Activated T-cell treated with anti-CD3 and anti-CD28 coated beads, Interleukin-2, amount 50 U/mL, for 4 hours (primary cell): ENCODE results near the gene APOBEC3C. TPM values are rescaled to one million over a fixed set of nuclear protein-coding genes. Genes with fewer than 3 reads are reported as not detected.

ENCODE experiments used
- ATAC-seq, 2 donors: fragments of 200-7000 bp; cut with Tn5 transposase; one replicate each; pipeline ENCODE4 v1.10.0; 2021
- DNase-seq: peaks from one replicate; pipeline ENCODE4 v3.0.0-alpha.2; 2020
- H3K27me3 Mint-ChIP-seq: one replicate; pipeline ENCODE4 v1.8.0; 2021; ENCODE audit warnings: low read depth, mixed read lengths
- H3K36me3 Mint-ChIP-seq: one replicate; pipeline ENCODE4 v1.8.0; 2022; ENCODE audit warnings: mixed read lengths; ENCODE audit not compliant: insufficient read depth
- H3K4me1 Mint-ChIP-seq: one replicate; pipeline ENCODE4 v1.8.0; 2021; ENCODE audit warnings: low read depth, mixed read lengths
- H3K4me3 Mint-ChIP-seq: one replicate; pipeline ENCODE4 v1.8.0; 2021; ENCODE audit warnings: mild to moderate bottlenecking, moderate library complexity, mixed read lengths
- H3K9me3 Mint-ChIP-seq: one replicate; pipeline ENCODE4 v1.8.0; 2021; ENCODE audit warnings: mixed read lengths
- total RNA-seq, 3 donors: library from RNA; stranded (reverse); gene quantifications; one replicate each; pipeline ENCODE4 v1.2.1, GENCODE V29; 2021

Gene APOBEC3C
- total RNA-seq: 10 to 100 TPM; 33.6 to 53.7 (median 51.2) TPM

- no peaks in the 10 kb centered on the region for H3K27me3 Mint-ChIP-seq
- peaks cover 43% of the 10 kb centered on the region for H3K4me1 Mint-ChIP-seq
- H3K9me3 Mint-ChIP-seq: no peaks in the 10 kb centered on the region
- peak; percentile 70 for DNase-seq
- ATAC-seq: peak; percentile 96
- H3K4me3 Mint-ChIP-seq: peak within 1 kb of the TSS; percentile 96
- H3K36me3 Mint-ChIP-seq: peaks cover 2% of the 10 kb centered on the region
Observed at GRCh38 chr22:39013942-39014722, at the start of gene APOBEC3C. TSS of gene APOBEC3C (plus strand) at chr22:39014257. CDS start at chr22:39014363, 106 bp downstream.

DNA sequence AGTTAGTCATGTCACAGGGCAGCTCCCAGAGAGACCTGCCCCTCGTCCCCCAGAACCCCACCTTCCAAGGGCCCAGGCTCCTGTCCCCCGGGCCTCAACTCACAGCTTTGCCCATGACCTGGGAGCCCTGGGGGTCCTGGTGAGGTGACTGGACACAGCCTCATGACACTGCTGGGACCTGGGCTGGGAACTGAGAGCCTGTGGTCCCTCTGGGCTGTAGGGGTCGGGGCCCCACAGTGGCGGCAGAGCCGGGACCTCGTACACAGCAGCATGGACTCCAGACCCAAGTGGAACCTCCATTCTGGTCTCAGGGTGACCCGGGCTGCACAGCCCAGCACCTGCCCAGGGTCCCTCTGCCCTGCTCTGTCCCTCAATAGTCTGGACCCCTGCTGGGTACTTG is 49.8 kb upstream of the APOBEC3C start:
- DNase-seq (no peak), ATAC-seq (no peak)
- Mint-ChIP-seq H3K4me3 (no peak overlapping the region), H3K27me3 (no peaks in the 10 kb centered on the region), H3K36me3 (no peaks in the 10 kb centered on the region), H3K4me1 (no peaks in the 10 kb centered on the region), H3K9me3 (no peaks in the 10 kb centered on the region)

- ATAC-seq (no peak), DNase-seq (no peak)
- no peaks in the 10 kb centered on the region for H3K36me3 Mint-ChIP-seq
- H3K9me3 Mint-ChIP-seq: no peaks in the 10 kb centered on the region
- H3K4me1 Mint-ChIP-seq: no peaks in the 10 kb centered on the region
- H3K4me3 Mint-ChIP-seq: no peak overlapping the region
- no peaks in the 10 kb centered on the region for H3K27me3 Mint-ChIP-seq
Observed at GRCh38 chr22:38964989-38965388, 49.1 kb upstream of the APOBEC3C start.

GRCh38 chr22:38965614-38966379 is 48.3 kb upstream of the APOBEC3C start:
- no peaks in the 10 kb centered on the region for H3K9me3 Mint-ChIP-seq
- no peaks in the 10 kb centered on the region for H3K36me3 Mint-ChIP-seq
- H3K4me1 Mint-ChIP-seq: no peaks in the 10 kb centered on the region
- DNase-seq (no peak), ATAC-seq (no peak)
- no peak overlapping the region for H3K4me3 Mint-ChIP-seq
- H3K27me3 Mint-ChIP-seq: peaks cover 4% of the 10 kb centered on the region

GRCh38 chr22:38966380-38966702 is 47.7 kb upstream of the APOBEC3C start:
- no peak for DNase-seq
- Mint-ChIP-seq H3K27me3 (peaks cover 4% of the 10 kb centered on the region), H3K4me1 (no peaks in the 10 kb centered on the region), H3K9me3 (no peaks in the 10 kb centered on the region), H3K4me3 (no peak overlapping the region), H3K36me3 (no peaks in the 10 kb centered on the region)
- ATAC-seq: no peak

GRCh38 chr22:38966942-38967341 is 47.1 kb upstream of the APOBEC3C start:
- H3K4me1 Mint-ChIP-seq: no peaks in the 10 kb centered on the region
- H3K36me3 Mint-ChIP-seq: no peaks in the 10 kb centered on the region
- DNase-seq (no peak), ATAC-seq (no peak)
- H3K4me3 Mint-ChIP-seq: no peak overlapping the region
- no peaks in the 10 kb centered on the region for H3K9me3 Mint-ChIP-seq
- peaks cover 4% of the 10 kb centered on the region for H3K27me3 Mint-ChIP-seq

DNA sequence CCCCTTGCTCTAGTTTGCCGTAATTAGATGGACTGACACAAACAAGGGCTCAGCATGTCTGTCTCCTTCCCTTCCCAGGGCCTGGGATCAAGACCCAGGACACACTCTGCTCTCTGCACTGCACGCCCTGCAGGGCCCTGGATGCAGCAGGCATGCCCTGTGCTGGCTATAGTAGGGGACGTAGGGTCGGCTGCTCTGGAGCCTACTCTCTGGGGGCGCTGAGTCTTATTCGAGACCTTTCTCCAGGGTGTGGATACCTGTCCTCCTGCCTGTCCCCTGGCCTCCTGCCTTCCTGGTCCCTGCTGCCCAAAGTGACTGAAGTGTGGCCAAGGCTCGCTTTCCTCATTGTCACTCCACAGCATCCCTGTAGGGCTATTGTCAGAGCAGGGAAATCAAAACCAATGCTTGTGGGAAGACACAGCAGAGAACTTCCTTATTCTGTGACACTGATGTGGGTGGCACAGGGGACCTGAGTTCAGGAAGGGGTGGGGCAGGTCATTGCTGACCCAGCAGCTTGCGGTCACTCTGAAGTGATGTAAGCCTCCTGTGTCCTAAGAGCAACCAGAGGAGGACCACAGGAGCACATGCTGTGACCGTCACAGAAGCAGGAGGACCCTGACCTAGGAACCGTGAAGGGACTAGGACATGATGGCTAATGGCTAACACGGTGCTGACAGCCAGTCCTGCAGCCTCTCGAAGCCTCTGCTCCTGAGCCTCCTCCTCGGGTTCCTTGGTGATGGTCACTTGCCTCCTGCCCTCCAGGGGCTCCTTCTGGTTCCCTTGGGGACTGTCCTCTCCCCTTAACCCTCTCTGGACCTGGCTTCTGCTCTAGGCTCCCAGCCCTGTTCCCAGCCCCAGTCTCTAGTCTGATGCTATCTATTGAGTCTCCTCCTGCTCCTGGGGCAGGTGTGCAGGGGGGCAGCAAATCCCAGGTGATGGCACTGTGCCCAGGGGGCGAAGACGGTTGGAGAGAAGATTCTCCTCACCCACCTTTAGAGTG is 46.3 kb upstream of the APOBEC3C start:
- Mint-ChIP-seq H3K36me3 (no peaks in the 10 kb centered on the region), H3K4me3 (no peak overlapping the region)
- no peak for ATAC-seq

GRCh38 chr22:38968801-38969200 is 45.3 kb upstream of the APOBEC3C start:
- ATAC-seq (no peak), DNase-seq (no peak)
- Mint-ChIP-seq H3K4me3 (no peak overlapping the region), H3K36me3 (no peaks in the 10 kb centered on the region), H3K4me1 (peaks cover 1% of the 10 kb centered on the region), H3K9me3 (no peaks in the 10 kb centered on the region), H3K27me3 (peaks cover 4% of the 10 kb centered on the region)

More for the DNA sequence above, 46.3 kb upstream of the APOBEC3C start:
- Mint-ChIP-seq H3K4me1 (no peaks in the 10 kb centered on the region), H3K9me3 (no peaks in the 10 kb centered on the region), H3K27me3 (peaks cover 4% of the 10 kb centered on the region)
- DNase-seq: no peak

DNA sequence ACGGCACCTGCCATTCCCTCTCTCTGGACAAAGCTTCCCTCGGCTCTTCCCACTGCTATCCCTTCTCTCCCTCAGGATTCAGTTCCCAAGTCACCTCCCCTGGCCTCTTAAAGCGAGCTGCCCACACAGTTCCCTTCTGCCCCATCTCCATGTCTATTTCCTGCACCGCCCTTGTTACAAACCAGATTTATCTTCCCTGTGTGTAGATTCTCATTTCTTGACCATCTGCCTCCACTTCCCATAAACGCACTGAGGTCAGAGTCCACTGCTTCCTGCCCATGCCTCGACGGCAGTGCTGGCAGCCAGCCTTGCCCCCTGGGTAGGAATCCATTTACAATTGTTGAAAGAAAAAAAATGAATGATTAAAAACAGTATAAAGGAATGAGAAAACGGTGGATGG is 43.5 kb upstream of the APOBEC3C start:
- Mint-ChIP-seq H3K4me3 (no peak overlapping the region), H3K27me3 (peaks cover 4% of the 10 kb centered on the region), H3K9me3 (no peaks in the 10 kb centered on the region), H3K36me3 (no peaks in the 10 kb centered on the region), H3K4me1 (peaks cover 1% of the 10 kb centered on the region)
- ATAC-seq: no peak
- DNase-seq: no peak

DNA sequence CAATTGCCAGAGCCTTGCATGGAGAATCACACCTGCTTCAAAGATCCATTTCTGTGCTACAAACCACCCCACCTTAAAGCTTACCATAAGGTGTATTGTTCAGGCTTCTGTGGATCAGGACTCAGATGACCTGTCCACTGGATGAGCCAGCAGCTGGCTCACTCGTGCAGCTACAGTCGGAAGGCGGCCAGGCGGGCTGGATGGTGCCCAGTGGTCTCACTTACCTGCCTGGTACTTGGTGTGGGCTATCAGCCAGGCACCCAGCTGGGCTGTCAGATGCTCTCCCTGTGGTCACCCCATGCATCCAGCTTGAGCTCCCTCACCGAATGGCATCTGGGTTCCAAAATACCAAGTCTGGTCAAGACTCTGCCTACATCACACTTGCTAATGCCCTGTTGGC is 42.9 kb upstream of the APOBEC3C start:
- DNase-seq (no peak), ATAC-seq (no peak)
- Mint-ChIP-seq H3K9me3 (no peaks in the 10 kb centered on the region), H3K36me3 (no peaks in the 10 kb centered on the region), H3K4me3 (no peak overlapping the region), H3K4me1 (peaks cover 1% of the 10 kb centered on the region), H3K27me3 (peaks cover 4% of the 10 kb centered on the region)

DNA sequence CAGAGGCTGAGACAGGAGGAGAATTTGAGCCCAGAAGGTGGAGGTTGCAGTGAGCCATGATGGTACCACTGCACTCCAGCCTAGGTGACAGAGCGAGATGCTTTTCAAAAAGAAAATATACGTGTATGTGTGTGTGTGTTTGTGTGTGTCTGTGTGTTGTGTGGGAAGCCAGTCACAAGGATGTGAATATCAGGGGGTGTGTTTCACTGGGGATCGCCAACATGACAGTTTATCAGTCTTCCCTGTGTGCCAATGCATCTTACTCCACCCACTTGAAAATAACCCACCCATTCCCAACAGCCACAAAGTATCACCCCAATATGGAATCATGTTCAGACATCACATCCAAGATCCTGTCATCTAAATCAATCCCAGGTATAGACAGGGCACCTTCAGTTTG is 42.3 kb upstream of the APOBEC3C start:
- DNase-seq: no peak
- Mint-ChIP-seq H3K4me3 (no peak overlapping the region), H3K27me3 (peaks cover 4% of the 10 kb centered on the region), H3K4me1 (peaks cover 1% of the 10 kb centered on the region), H3K9me3 (no peaks in the 10 kb centered on the region), H3K36me3 (no peaks in the 10 kb centered on the region)
- no peak for ATAC-seq

- Mint-ChIP-seq H3K4me3 (no peak overlapping the region), H3K27me3 (peaks cover 4% of the 10 kb centered on the region), H3K4me1 (peaks cover 1% of the 10 kb centered on the region), H3K9me3 (no peaks in the 10 kb centered on the region), H3K36me3 (no peaks in the 10 kb centered on the region)
- ATAC-seq (no peak), DNase-seq (no peak)
Observed at GRCh38 chr22:38972558-38972957, 41.5 kb upstream of the APOBEC3C start.

- Mint-ChIP-seq H3K9me3 (no peaks in the 10 kb centered on the region), H3K4me1 (peaks cover 1% of the 10 kb centered on the region), H3K36me3 (no peaks in the 10 kb centered on the region), H3K27me3 (peaks cover 4% of the 10 kb centered on the region), H3K4me3 (no peak overlapping the region)
- ATAC-seq (peak; percentile 80 to 85), DNase-seq (peak; percentile 53)
Observed at GRCh38 chr22:38973289-38974169, 40.5 kb upstream of the APOBEC3C start.
